ENCODE data around the gene TMEM60. TPM values are rescaled to one million over a fixed set of nuclear protein-coding genes. Genes with fewer than 3 reads are reported as not detected.

The TMEM60 gene
- total RNA-seq, 1 donor from 2014 or later, result 7.4 TPM

DNA sequence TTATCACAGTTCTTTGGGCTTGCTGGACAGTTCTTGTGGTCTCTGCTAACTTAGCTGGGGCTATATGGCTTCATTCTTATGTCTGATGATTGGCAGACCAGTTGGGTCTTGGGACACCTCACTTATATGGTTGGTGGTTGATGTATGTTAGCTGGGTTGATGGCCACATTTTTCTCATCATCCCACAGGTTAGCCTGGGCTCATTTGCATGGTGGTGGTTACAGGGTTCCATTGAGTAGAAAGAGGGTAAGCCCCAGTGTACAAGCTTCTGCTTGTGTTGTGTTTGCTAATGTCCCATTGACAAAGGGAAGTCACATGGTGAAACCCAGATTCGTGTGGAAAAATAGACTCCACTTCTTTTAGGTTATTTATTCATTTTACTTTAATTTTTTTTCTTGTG is 40.6 kb downstream of the TMEM60 start:
- DNase-seq (ENCODE audit: low read depth) (no peak), FAIRE-seq (no peak)
- H3K27me3 ChIP-seq (ENCODE audit: control insufficient read depth, insufficient read depth, low read length), result no peaks in the 10 kb centered on the region
- H3K36me3 ChIP-seq (ENCODE audit: control insufficient read depth, insufficient read depth, low read length), result no peaks in the 10 kb centered on the region
- TF ChIP-seq, protein P1, sequence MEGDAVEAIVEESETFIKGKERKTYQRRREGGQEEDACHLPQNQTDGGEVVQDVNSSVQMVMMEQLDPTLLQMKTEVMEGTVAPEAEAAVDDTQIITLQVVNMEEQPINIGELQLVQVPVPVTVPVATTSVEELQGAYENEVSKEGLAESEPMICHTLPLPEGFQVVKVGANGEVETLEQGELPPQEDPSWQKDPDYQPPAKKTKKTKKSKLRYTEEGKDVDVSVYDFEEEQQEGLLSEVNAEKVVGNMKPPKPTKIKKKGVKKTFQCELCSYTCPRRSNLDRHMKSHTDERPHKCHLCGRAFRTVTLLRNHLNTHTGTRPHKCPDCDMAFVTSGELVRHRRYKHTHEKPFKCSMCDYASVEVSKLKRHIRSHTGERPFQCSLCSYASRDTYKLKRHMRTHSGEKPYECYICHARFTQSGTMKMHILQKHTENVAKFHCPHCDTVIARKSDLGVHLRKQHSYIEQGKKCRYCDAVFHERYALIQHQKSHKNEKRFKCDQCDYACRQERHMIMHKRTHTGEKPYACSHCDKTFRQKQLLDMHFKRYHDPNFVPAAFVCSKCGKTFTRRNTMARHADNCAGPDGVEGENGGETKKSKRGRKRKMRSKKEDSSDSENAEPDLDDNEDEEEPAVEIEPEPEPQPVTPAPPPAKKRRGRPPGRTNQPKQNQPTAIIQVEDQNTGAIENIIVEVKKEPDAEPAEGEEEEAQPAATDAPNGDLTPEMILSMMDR (IDR thresholded peaks at IDR 0.05; ENCODE audit: insufficient read depth, low read length, severe bottlenecking), result no peak
- H3K4me3 ChIP-seq (ENCODE audit: low read depth, low read length), result no peak overlapping the region

DNA sequence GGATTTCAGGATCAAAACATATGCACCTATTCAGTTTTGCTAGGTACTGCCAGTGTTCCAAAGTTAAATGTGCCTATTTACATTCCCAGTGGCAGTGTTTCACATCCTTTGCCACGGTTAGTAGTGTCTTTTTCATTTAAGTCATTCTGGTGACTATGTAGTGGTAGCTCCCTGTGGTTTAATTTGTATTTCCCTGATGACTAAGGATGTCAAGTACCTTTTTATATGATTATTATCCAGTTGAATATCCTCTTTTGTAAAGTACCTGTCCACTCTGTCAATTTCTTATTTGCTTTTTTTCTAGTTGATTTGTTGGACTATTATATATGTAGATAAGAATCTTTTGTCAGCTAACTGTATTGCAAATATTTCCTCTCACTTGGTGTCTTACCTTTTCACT is 45.1 kb downstream of the TMEM60 start:
- Histone ChIP-seq H3K27me3 (ENCODE audit: control insufficient read depth, insufficient read depth, low read length) (no peaks in the 10 kb centered on the region), H3K36me3 (ENCODE audit: control insufficient read depth, insufficient read depth, low read length) (peaks cover 1% of the 10 kb centered on the region), H3K4me3 (ENCODE audit: low read depth, low read length) (no peak overlapping the region)
- DNase-seq (ENCODE audit: low read depth), result no peak
- FAIRE-seq, result no peak
- TF ChIP-seq, protein P1 (IDR thresholded peaks at IDR 0.05; ENCODE audit: insufficient read depth, low read length, severe bottlenecking), result no peak

DNA sequence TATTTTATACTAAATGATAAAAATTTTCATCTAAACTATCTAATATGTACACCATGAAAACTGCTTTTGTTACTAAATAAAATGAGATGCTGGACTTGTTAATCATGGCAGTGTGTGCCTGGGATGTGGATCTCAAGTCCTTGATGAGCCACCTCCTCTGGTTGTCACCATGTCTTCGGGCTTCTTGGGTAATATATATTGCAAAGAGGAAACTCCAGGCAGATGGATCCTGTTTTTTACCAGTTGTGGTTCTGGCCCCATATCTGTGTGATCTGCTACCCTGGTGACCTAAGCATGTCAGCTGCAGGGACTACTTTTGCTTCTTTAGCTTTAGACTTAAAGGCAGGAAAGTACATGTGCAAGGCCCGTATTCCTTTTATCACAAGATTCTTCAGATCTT is 46.2 kb downstream of the TMEM60 start:
- FAIRE-seq (no peak), DNase-seq (ENCODE audit: low read depth) (no peak)
- TF ChIP-seq, protein P1 (IDR thresholded peaks at IDR 0.05; ENCODE audit: insufficient read depth, low read length, severe bottlenecking), result no peak
- H3K4me3 ChIP-seq (ENCODE audit: low read depth, low read length), result no peak overlapping the region
- peaks cover 1% of the 10 kb centered on the region for H3K36me3 ChIP-seq (ENCODE audit: control insufficient read depth, insufficient read depth, low read length)
- H3K27me3 ChIP-seq (ENCODE audit: control insufficient read depth, insufficient read depth, low read length), result no peaks in the 10 kb centered on the region

DNA sequence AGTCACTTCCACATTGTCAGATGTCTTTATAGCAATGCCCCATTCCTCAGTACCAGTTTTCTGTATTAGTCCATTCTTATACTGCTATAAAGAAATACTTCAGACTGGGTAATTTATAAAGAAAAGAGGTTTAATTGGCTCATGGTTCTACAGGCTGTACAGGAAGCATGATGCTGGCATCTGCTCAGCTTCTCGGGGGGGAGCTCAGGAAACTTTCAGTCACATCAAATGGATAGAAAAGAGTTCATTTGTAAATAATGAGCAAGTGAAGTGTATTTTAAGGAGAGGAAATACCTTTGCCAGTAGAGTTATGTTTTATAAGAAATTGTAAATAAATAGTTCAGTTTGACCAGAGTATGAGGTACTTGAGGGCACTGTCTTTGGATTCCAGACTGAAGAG is 50.5 kb downstream of the TMEM60 start:
- Histone ChIP-seq H3K36me3 (ENCODE audit: control insufficient read depth, insufficient read depth, low read length) (peaks cover 1% of the 10 kb centered on the region), H3K4me3 (ENCODE audit: low read depth, low read length) (no peak overlapping the region), H3K27me3 (ENCODE audit: control insufficient read depth, insufficient read depth, low read length) (no peaks in the 10 kb centered on the region)
- TF ChIP-seq, protein P1 (IDR thresholded peaks at IDR 0.05; ENCODE audit: insufficient read depth, low read length, severe bottlenecking), result no peak
- FAIRE-seq (no peak), DNase-seq (ENCODE audit: low read depth) (no peak)

DNA sequence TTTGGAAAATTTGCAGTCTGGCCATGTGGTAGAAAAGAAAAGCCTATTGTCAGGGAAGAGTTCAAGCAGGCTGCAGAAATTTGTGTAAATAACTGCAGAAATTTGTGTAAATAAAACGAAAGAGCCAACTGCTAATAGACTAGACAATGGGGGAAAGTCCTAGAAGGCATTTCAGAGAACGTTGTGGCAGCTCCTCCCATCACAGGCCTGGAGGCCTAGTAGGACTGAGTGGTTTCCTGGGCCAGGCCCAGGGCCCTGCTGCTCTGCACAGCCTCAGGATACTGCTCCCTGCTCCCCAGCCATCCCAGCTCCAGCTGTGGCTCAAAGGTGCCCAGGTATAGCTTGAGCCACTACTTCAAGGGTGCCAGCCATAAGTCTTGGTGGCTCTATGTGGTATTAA is 51.1 kb downstream of the TMEM60 start:
- no peak for FAIRE-seq

DNA sequence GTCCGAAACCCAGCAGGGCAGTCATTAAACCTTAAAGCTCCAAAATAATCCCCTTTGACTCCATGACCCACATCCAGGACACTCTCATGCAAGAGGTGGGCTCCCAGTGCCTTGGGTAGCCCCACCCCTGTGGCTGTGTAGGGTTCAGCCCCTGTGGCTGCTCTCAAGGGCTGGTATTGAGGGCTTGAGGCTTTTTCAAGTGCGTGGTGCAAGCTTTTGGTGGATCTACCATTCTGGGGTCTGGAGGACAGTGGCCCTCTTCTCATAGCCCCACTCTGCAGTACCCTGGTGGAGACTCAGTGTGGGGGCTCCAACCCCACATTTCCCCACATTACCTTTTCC is 51.4 kb downstream of the TMEM60 start:
- Histone ChIP-seq H3K4me3 (ENCODE audit: low read depth, low read length) (no peak overlapping the region), H3K27me3 (ENCODE audit: control insufficient read depth, insufficient read depth, low read length) (no peaks in the 10 kb centered on the region), H3K36me3 (ENCODE audit: control insufficient read depth, insufficient read depth, low read length) (no peaks in the 10 kb centered on the region)
- TF ChIP-seq, protein P1 (IDR thresholded peaks at IDR 0.05; ENCODE audit: insufficient read depth, low read length, severe bottlenecking), result no peak
- DNase-seq (ENCODE audit: low read depth) (no peak), FAIRE-seq (no peak)

More for the DNA sequence above, 51.1 kb downstream of the TMEM60 start:
- H3K36me3 ChIP-seq (ENCODE audit: control insufficient read depth, insufficient read depth, low read length), result peaks cover 1% of the 10 kb centered on the region
- no peak overlapping the region for H3K4me3 ChIP-seq (ENCODE audit: low read depth, low read length)
- no peaks in the 10 kb centered on the region for H3K27me3 ChIP-seq (ENCODE audit: control insufficient read depth, insufficient read depth, low read length)
- TF ChIP-seq, protein P1 (IDR thresholded peaks at IDR 0.05; ENCODE audit: insufficient read depth, low read length, severe bottlenecking), result no peak
- no peak for DNase-seq (ENCODE audit: low read depth)

All from bronchial epithelial cell (primary cell).